Caco-2 (cell line): ENCODE results near the gene CCDC174. TPM values are rescaled to one million over a fixed set of nuclear protein-coding genes. Genes with fewer than 3 reads are reported as not detected.

Experiments
- BruUV-seq: library from RNA; stranded (reverse); fragments of 400-500 nt; replicated peaks from 2 replicates; lab custom pipeline; 2021; lab: Mats Ljungman, UMichigan
- CTCF ChIA-PET: fragments of 300-600 bp; sonication (Branson Sonifier 250); formaldehyde crosslinking; loops from one replicate; lab custom pipeline; 2022; ENCODE audit warnings: antibody characterized with exemption; lab: Charles Lee
- POLR2A ChIA-PET: fragments of 300-600 bp; sonication (Branson Sonifier 250); formaldehyde crosslinking; loops from one replicate; lab custom pipeline; 2022; ENCODE audit warnings: antibody characterized with exemption; lab: Charles Lee
- DNase-seq, 2 experiments: peaks; one replicate each; pipeline versions ENCODE4 v3.0.0 to v3.0.0-alpha.2; 2020 to 2022
- H3K27me3 ChIP-seq: replicated peaks from 2 replicates; pipeline ENCODE4 v1.6.0; 2011; ENCODE audit warnings: low read length; ENCODE audit not compliant: control insufficient read depth, insufficient read depth
- H3K36me3 ChIP-seq: 2 replicates; pipeline ENCODE4 v1.5.1; 2011; ENCODE audit warnings: low read length; ENCODE audit not compliant: control insufficient read depth, insufficient read depth
- H3K4me1 ChIP-seq: fragments of 250-450 bp; sonication (Bioruptor Pico); 2 replicates; pipeline ENCODE4 v1.5.1; 2020; ENCODE audit warnings: mild to moderate bottlenecking
- H3K4me3 ChIP-seq: 2 replicates; pipeline ENCODE4 v1.5.1; 2011; ENCODE audit warnings: low read depth, mild to moderate bottlenecking, control low read depth, low read length
- H3K9me3 ChIP-seq: fragments of 250-450 bp; sonication (Bioruptor Pico); 2 replicates; pipeline ENCODE4 v1.5.1; 2020; ENCODE audit warnings: mild to moderate bottlenecking, moderate library complexity
- H3K27ac Mint-ChIP-seq: one replicate; pipeline ENCODE4 v1.8.0; 2022; ENCODE audit warnings: mixed read lengths; ENCODE audit not compliant: unreplicated experiment
- H3K27me3 Mint-ChIP-seq: one replicate; pipeline ENCODE4 v1.8.0; 2022; ENCODE audit warnings: mixed read lengths; ENCODE audit not compliant: insufficient read depth, unreplicated experiment
- H3K36me3 Mint-ChIP-seq: one replicate; pipeline ENCODE4 v1.8.0; 2022; ENCODE audit warnings: mild to moderate bottlenecking, mixed read lengths; ENCODE audit not compliant: insufficient read depth, unreplicated experiment
- H3K4me1 Mint-ChIP-seq: one replicate; pipeline ENCODE4 v1.8.0; 2022; ENCODE audit warnings: low read depth, mixed read lengths; ENCODE audit not compliant: unreplicated experiment
- H3K4me3 Mint-ChIP-seq: one replicate; pipeline ENCODE4 v1.8.0; 2022; ENCODE audit warnings: mild to moderate bottlenecking, moderate library complexity, mixed read lengths; ENCODE audit not compliant: unreplicated experiment
- H3K9me3 Mint-ChIP-seq: one replicate; pipeline ENCODE4 v1.8.0; 2022; ENCODE audit warnings: mixed read lengths; ENCODE audit not compliant: unreplicated experiment
- CTCF ChIP-seq, 2 experiments: fragments of 200-600 bp in 1 of 2; IDR thresholded peaks; 1 replicate in 1 of 2; 2 replicates in 1 of 2; pipeline versions ENCODE4 v1.5.1 to v1.8.0; 2011 to 2022; ENCODE audit warnings: antibody characterized with exemption in 1 of 2, control low read depth in 1 of 2, inconsistent platforms in 1 of 2, low read depth in 1 of 2, low read length in 1 of 2, mild to moderate bottlenecking in 1 of 2, moderate library complexity in 1 of 2; ENCODE audit not compliant: insufficient read depth in 1 of 2, severe bottlenecking in 1 of 2, unreplicated experiment in 1 of 2
- intact Hi-C: fragments of 100-400 bp; cut with micrococcal nuclease; formaldehyde crosslinking; loops from one replicate; pipeline ENCODE4 v1.10.0; 2022; ENCODE audit not compliant: unreplicated experiment
- total RNA-seq: library from RNA; stranded (reverse); gene quantifications from 2 replicates; pipeline ENCODE4 v1.2.3, GENCODE V29; 2022

CCDC174 gene
- total RNA-seq, 1 experiment from 2014 or later, result 22.4 TPM

- DNase-seq, result no peak
- intact Hi-C loops, result no loop called here
- TF ChIP-seq CTCF (IDR thresholded peaks at IDR 0.05; ENCODE audit: insufficient read depth in 1 of 2, low read depth in 1 of 2, low read length in 1 of 2, severe bottlenecking in 1 of 2, unreplicated experiment in 1 of 2), result no peak
- H3K36me3 ChIP-seq, result no peaks in the 10 kb centered on the region; the same call in 1 of the 2 replicates
- H3K4me3 Mint-ChIP-seq, result no peak within 1 kb of the TSS
- no TSS peak for BruUV-seq
- peaks cover 22% of the 10 kb centered on the region for H3K4me1 ChIP-seq
- H3K27me3 ChIP-seq, result no peaks in the 10 kb centered on the region
- no peak within 1 kb of the TSS for H3K27ac Mint-ChIP-seq
- H3K27me3 Mint-ChIP-seq, result no peaks in the 10 kb centered on the region
- peaks cover 32% of the 10 kb centered on the region for H3K4me1 Mint-ChIP-seq
- H3K36me3 Mint-ChIP-seq, result peaks cover 37% of the 10 kb centered on the region
- CTCF ChIA-PET, result no interaction called here
- no peaks in the 10 kb centered on the region; the same call in 1 of the 2 replicates for H3K9me3 ChIP-seq
- no peak within 1 kb of the TSS for H3K4me3 ChIP-seq
- no peaks in the 10 kb centered on the region for H3K9me3 Mint-ChIP-seq
- POLR2A ChIA-PET, result no interaction called here
Observed at GRCh38 chr3:14674841-14675240, 23.3 kb downstream of the CCDC174 start, which contains the start of gene C3orf20. Gene C3orf20 (plus strand): TSS chr3:14675141. CDS start chr3:14682714, 7,573 bp downstream.

GRCh38 chr3:14676881-14677280 lies 25.3 kb downstream of the CCDC174 start:
- no peak overlapping the region for H3K4me3 Mint-ChIP-seq
- H3K4me1 Mint-ChIP-seq, result peaks cover 32% of the 10 kb centered on the region
- no peaks in the 10 kb centered on the region for H3K27me3 ChIP-seq
- H3K4me3 ChIP-seq, result no peak overlapping the region
- H3K9me3 Mint-ChIP-seq, result no peaks in the 10 kb centered on the region
- peaks cover 22% of the 10 kb centered on the region for H3K4me1 ChIP-seq
- POLR2A ChIA-PET, result interaction anchor here (0.7 kb wide), 1 partner anchor 25 kb away, joined by 3 read pairs; the partner anchor contains the start of gene CCDC174
- no peaks in the 10 kb centered on the region for H3K27me3 Mint-ChIP-seq
- no peak for DNase-seq
- H3K36me3 Mint-ChIP-seq, result peaks cover 18% of the 10 kb centered on the region
- no peaks in the 10 kb centered on the region; the same call in 1 of the 2 replicates for H3K9me3 ChIP-seq
- no TSS peak for BruUV-seq
- no peaks in the 10 kb centered on the region; the same call in 1 of the 2 replicates for H3K36me3 ChIP-seq
- CTCF ChIA-PET, result interaction anchor here (1.7 to 2.3 kb wide), 2 partner anchors 104 to 244 kb away, joined by 6 to 9 read pairs; no protein-coding TSS in a partner anchor
- H3K27ac Mint-ChIP-seq, result no peak overlapping the region
- TF ChIP-seq CTCF (IDR thresholded peaks at IDR 0.05; ENCODE audit: insufficient read depth in 1 of 2, low read depth in 1 of 2, low read length in 1 of 2, severe bottlenecking in 1 of 2, unreplicated experiment in 1 of 2), result no peak
- intact Hi-C loops, result no loop called here

GRCh38 chr3:14678015-14678503 lies 26.5 kb downstream of the CCDC174 start:
- intact Hi-C loops, result loop anchor here (1.0 kb wide), 1 partner anchor 103 kb away; no protein-coding TSS in a partner anchor
- H3K27me3 ChIP-seq, result no peaks in the 10 kb centered on the region
- no peaks in the 10 kb centered on the region for H3K36me3 ChIP-seq
- peak; percentile 66 to 70 for DNase-seq
- H3K27ac Mint-ChIP-seq, result peak overlapping the region; percentile 75
- no peaks in the 10 kb centered on the region for H3K9me3 Mint-ChIP-seq
- peaks cover 11% of the 10 kb centered on the region for H3K36me3 Mint-ChIP-seq
- no peaks in the 10 kb centered on the region for H3K27me3 Mint-ChIP-seq
- no peak for TF ChIP-seq CTCF (IDR thresholded peaks at IDR 0.05; ENCODE audit: insufficient read depth in 1 of 2, low read depth in 1 of 2, low read length in 1 of 2, severe bottlenecking in 1 of 2, unreplicated experiment in 1 of 2)
- CTCF ChIA-PET, result interaction anchor here (1.7 to 2.3 kb wide), 2 partner anchors 103 to 243 kb away, joined by 6 to 9 read pairs; no protein-coding TSS in a partner anchor
- no peak overlapping the region for H3K4me3 Mint-ChIP-seq
- POLR2A ChIA-PET, result interaction anchor here (0.6 kb wide), 2 partner anchors 113 to 270 kb away, joined by 3 read pairs; no protein-coding TSS in a partner anchor
- peaks cover 22% of the 10 kb centered on the region for H3K4me1 ChIP-seq
- BruUV-seq, result no TSS peak
- peaks cover 32% of the 10 kb centered on the region for H3K4me1 Mint-ChIP-seq
- no peak overlapping the region for H3K4me3 ChIP-seq
- no peaks in the 10 kb centered on the region; the same call in 1 of the 2 replicates for H3K9me3 ChIP-seq
